GM19324 (cell line): ENCODE measurements around the gene OR51T1.

ENCODE experiments used
- ATAC-seq: cut with Tn5 transposase; IDR thresholded peaks from one replicate; pipeline ENCODE4 v1.9.1; 2021; ENCODE audit warnings: mild to moderate bottlenecking, moderate library complexity; ENCODE audit not compliant: unreplicated experiment, low FRiP score

The OR51T1 gene

GRCh38 chr11:4924239-4924638 lies 42.5 kb downstream of the OR51T1 start, which contains the start of gene OR51G1:
Gene OR51G1, minus strand, starts transcription at chr11:4924339. Its CDS starts 0 bp downstream, at chr11:4924339.
- no peak for ATAC-seq

- ATAC-seq: no peak
Measured at GRCh38 chr11:4926608-4927007, 44.9 kb downstream of the OR51T1 start.
